ENCODE measurements around the gene HAUS5. TPM values are rescaled to one million over a fixed set of nuclear protein-coding genes. Genes with fewer than 3 reads are reported as not detected.

Gene HAUS5
- total RNA-seq, 1 experiment from 2014 or later = 31.7 TPM

- POLR2A ChIA-PET = no interaction called here
- no TSS peak for BruUV-seq (replicated peaks)
- H3K9ac ChIP-seq (ENCODE audit: low read length) = no peak overlapping the region
- no peaks in the 10 kb centered on the region for H3K9me3 ChIP-seq (ENCODE audit: control insufficient read depth in 1 of 2, insufficient read depth in 1 of 2, low read depth in 1 of 2, low read length in 2 of 2)
- DNase-seq (ENCODE audit: low read depth, low spot score) (no peak), ATAC-seq (no peak)
- H4K20me1 ChIP-seq (ENCODE audit: insufficient read depth) = no peaks in the 10 kb centered on the region
- TF ChIP-seq EZH2phosphoT487 (IDR thresholded peaks at IDR 0.05; ENCODE audit: borderline replicate concordance) = no peak
- no peak for TF ChIP-seq ZBTB33 (IDR thresholded peaks at IDR 0.05; ENCODE audit: extremely low read depth, insufficient replicate concordance, low read length)
- no peak for TF ChIP-seq POLR2AphosphoS5 (IDR thresholded peaks at IDR 0.05; ENCODE audit: low read depth, low read length)
- H3K4me3 ChIP-seq (replicated peaks in 1 of 2; ENCODE audit: low read depth in 1 of 2, low read length in 2 of 2) = no peak overlapping the region
- H3K27ac ChIP-seq (ENCODE audit: low read depth, low read length) = no peak overlapping the region
- intact Hi-C loops (cut with micrococcal nuclease) = no loop called here
- H3K27me3 ChIP-seq (ENCODE audit: insufficient read depth, low read length) = peaks cover 5% of the 10 kb centered on the region; the same call in 1 of the 2 replicates
- H3K79me2 ChIP-seq (ENCODE audit: insufficient read depth, low read length) = no peaks in the 10 kb centered on the region
- CTCF ChIA-PET = no interaction called here
- no peaks in the 10 kb centered on the region for H3K36me3 ChIP-seq (ENCODE audit: control insufficient read depth in 1 of 2, insufficient read depth in 2 of 2, low read length in 2 of 2)
- no peak overlapping the region for H2AFZ ChIP-seq (ENCODE audit: low read depth, low read length, poor library complexity, severe bottlenecking)
- H3K4me1 ChIP-seq (ENCODE audit: control insufficient read depth in 1 of 2, insufficient read depth in 2 of 2, low read length in 2 of 2) = no peaks in the 10 kb centered on the region
- RAD21 ChIA-PET (ENCODE audit: low non-redundant PET in 1 of 2, low total read pairs in 2 of 2, uncharacterized antibody in 2 of 2, unreplicated experiment in 2 of 2) = no interaction called here
- H3K9me2 ChIP-seq (ENCODE audit: insufficient read depth) = no peaks in the 10 kb centered on the region
- no peak overlapping the region for H3K4me2 ChIP-seq (ENCODE audit: low read length)
Observed at GRCh38 chr19:35665604-35666003, 53.1 kb downstream of the HAUS5 start.

GRCh38 chr19:35666251-35666913 lies 53.8 kb downstream of the HAUS5 start, which contains the start of gene UPK1A:
UPK1A (plus strand) TSS chr19:35666517; CDS start chr19:35666813, 296 bp downstream.
- ChIA-PET RAD21 (ENCODE audit: low non-redundant PET in 1 of 2, low total read pairs in 2 of 2, uncharacterized antibody in 2 of 2, unreplicated experiment in 2 of 2) (no interaction called here), CTCF (no interaction called here), POLR2A (no interaction called here)
- H3K36me3 ChIP-seq (ENCODE audit: control insufficient read depth in 1 of 2, insufficient read depth in 2 of 2, low read length in 2 of 2) = no peaks in the 10 kb centered on the region
- no peaks in the 10 kb centered on the region for H3K4me1 ChIP-seq (ENCODE audit: control insufficient read depth in 1 of 2, insufficient read depth in 2 of 2, low read length in 2 of 2)
- H3K27me3 ChIP-seq (ENCODE audit: insufficient read depth, low read length) = peaks cover 5% of the 10 kb centered on the region; the same call in 1 of the 2 replicates
- H3K79me2 ChIP-seq (ENCODE audit: insufficient read depth, low read length) = no peaks in the 10 kb centered on the region
- BruUV-seq (replicated peaks) = no TSS peak
- TF ChIP-seq YY1 (IDR thresholded peaks at IDR 0.05; ENCODE audit: extremely low read depth, insufficient replicate concordance, low read depth, low read length) (no peak), ZFX (IDR thresholded peaks at IDR 0.05) (no peak), CBX3 (IDR thresholded peaks at IDR 0.05; ENCODE audit: low read depth) (no peak), SRF (IDR thresholded peaks at IDR 0.05; ENCODE audit: low read depth) (no peak), CEBPB (IDR thresholded peaks at IDR 0.05; ENCODE audit: low read depth) (no peak), CTCF (IDR thresholded peaks at IDR 0.05 in 2 of 3, conservative IDR thresholded peaks at IDR 0.05 in 1 of 3; ENCODE audit: borderline replicate concordance in 1 of 3, insufficient read depth in 1 of 3, low read depth in 2 of 3, low read length in 2 of 3) (no peak), FOSL1 (IDR thresholded peaks at IDR 0.05; ENCODE audit: low read depth) (no peak), EZH2phosphoT487 (IDR thresholded peaks at IDR 0.05; ENCODE audit: borderline replicate concordance) (no peak)
- no peak within 1 kb of the TSS for H3K4me2 ChIP-seq (ENCODE audit: low read length)
- intact Hi-C loops (cut with micrococcal nuclease) = no loop called here
- H3K4me3 ChIP-seq (replicated peaks in 1 of 2; ENCODE audit: low read depth in 1 of 2, low read length in 2 of 2) = no peak within 1 kb of the TSS
- H3K9me2 ChIP-seq (ENCODE audit: insufficient read depth) = no peaks in the 10 kb centered on the region
- H2AFZ ChIP-seq (ENCODE audit: low read depth, low read length, poor library complexity, severe bottlenecking) = no peak within 1 kb of the TSS
- ATAC-seq = no peak
- no peak for DNase-seq (ENCODE audit: low read depth, low spot score)
- H3K9me3 ChIP-seq (ENCODE audit: control insufficient read depth in 1 of 2, insufficient read depth in 1 of 2, low read depth in 1 of 2, low read length in 2 of 2) = no peaks in the 10 kb centered on the region
- H3K9ac ChIP-seq (ENCODE audit: low read length) = no peak within 1 kb of the TSS
- H3K27ac ChIP-seq (ENCODE audit: low read depth, low read length) = no peak within 1 kb of the TSS
- no peaks in the 10 kb centered on the region for H4K20me1 ChIP-seq (ENCODE audit: insufficient read depth)
